Activated CD4-positive, alpha-beta T cell treated with anti-CD3 and anti-CD28 coated beads, Interleukin-10, Interleukin-2, amounts not matched to agents 100 ng/mL and 50 ng/mL, durations not matched to agents 16 hours and 8 hours (primary cell): ENCODE measurements around the gene C19orf25.

Source experiments
- DNase-seq: peaks from one replicate; pipeline ENCODE4 v3.0.0-alpha.2; 2020

C19orf25 gene

DNA sequence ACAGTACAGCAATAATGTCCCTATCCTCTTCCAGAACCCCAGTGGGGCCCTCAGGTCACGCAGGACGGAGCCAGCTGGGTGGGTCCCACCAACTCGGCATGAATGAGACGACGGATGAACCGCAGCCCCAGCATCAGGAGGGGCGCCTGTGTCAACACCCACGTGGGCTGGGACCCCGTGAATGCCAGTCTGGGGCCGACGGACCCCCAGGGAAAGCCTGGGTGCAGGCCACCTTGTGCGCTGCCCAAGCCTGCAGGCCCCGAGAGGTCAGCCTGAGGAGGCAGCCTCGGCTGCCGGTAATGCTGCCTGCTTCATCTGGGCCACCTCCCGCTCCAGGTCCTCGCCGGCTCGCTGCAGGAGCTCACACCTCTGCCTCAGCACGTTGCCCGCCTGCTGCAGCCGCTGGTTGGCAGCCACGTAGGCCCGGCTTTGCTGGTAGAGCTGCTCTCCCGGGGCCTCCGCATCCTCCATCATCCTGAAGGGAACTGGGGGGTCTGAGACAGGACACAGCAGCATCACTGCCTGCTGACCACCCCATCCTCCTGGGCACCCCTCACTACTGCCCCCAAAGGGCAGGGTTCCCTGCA is 4.2 kb downstream of the C19orf25 start:
- DNase-seq, result no peak

DNA sequence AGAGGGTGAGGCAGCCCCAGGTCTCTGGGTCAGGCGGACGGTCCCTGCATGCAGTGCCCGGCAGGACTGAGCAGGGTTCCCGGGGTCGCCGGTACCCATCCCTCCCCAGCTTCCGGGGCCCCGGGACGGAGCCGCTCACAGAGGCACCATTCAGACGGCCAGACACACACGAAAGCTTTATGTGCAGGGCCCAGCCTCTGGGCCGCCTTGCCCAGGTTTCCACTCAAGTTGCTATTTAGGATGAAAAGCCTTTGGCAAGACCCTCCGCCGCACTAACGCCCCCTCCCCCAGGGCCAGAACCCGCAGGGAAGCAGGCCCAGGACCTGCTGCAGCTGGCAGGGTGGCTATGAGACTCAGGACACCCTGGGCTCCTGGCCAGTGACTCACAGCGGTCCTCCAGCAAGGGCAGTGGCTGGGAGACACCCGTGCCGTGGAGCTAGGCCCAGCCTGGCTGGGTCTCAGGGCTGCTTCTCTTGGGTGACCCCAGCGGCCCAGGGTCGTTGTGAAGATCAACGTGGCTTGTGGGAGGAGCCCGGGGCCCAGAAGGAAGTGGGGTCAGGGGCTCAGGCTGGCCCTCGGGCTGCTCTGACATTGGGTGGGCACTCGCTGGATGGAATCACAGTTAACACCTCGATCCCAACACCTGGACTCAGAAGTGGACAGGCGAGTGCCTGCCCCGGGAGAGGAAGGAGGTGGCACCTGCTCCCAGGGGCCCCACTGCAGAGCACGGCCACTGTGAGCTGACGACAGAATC is 4.8 kb downstream of the C19orf25 start:
- DNase-seq, result no peak

DNA sequence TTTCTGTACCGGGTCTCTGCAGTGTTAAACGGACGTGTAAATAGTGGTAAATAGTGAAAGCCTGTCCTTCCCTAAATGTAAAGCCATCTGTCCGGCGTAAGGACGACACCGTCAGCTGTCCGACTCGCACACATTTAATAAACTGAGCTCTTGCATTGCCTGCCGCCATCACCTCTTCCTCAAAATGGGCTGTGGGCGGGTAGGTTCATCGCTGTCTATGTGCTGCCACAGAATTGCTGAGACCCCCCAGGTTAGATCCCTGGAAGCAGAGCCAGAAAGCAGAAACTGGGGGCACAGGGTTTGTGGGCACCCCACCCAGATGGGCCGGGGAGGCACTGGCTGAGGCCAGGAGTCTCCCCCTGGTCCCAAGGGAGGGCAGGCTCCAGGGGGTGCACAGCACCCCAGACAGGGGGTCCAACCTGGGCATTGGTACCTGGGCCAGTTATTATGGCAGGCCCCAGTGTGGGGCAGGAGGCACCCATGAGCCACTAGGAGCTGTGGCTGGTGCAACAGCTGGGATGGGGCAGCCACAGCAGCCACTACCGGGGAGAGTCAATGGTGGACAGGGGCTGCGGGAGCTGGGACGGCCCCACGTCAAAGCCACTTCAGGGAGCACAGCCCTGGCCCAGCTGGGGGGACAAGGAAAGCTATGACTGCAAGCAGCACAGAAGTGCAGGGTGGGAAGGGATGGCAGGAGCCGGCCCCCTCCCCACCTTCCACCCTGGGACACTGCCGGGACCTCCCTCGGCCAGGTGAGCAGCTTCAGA is 5.7 kb downstream of the C19orf25 start:
- no peak for DNase-seq

DNA sequence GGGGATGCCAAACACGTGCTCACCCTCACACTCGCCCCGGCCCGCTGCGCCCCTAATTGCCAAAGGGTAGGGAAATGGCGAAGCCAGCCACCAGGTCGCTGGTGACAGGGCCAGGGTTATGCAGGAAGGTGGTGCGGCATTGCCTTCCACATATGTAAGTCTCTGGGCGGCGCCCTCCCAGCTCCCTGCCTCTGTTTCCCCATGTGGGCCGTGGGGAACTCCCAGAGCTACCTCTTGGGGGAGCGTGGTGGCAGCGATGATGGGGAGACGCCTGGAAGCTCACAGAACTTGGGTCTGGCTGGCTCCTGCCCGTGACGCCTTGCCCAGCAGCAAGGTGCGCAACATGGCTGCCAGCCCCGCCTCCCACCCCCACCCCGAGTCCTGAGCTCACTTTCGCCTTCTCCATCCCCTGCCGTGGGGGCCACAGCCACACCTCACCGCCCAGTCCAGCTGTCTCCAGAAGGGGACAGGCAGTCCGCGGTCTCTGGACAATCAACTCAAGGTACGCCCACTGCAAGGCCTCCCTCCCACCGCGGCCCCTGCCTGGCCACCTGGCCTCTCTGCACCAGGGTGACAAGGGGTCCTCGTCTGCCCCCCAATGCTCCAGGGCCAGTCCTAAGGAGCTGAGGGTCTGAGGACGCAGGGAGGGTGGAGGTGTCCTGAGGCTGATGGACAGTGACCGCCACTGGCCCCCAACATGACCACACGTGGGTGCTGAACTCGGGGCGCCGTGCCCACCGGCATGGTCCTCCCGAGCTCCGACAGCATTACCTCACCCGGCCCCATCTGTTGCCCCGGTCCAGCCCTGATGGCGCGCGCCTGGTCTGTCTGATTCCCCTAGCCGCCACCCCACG is 6.6 kb downstream of the C19orf25 start:
- DNase-seq, result no peak

DNA sequence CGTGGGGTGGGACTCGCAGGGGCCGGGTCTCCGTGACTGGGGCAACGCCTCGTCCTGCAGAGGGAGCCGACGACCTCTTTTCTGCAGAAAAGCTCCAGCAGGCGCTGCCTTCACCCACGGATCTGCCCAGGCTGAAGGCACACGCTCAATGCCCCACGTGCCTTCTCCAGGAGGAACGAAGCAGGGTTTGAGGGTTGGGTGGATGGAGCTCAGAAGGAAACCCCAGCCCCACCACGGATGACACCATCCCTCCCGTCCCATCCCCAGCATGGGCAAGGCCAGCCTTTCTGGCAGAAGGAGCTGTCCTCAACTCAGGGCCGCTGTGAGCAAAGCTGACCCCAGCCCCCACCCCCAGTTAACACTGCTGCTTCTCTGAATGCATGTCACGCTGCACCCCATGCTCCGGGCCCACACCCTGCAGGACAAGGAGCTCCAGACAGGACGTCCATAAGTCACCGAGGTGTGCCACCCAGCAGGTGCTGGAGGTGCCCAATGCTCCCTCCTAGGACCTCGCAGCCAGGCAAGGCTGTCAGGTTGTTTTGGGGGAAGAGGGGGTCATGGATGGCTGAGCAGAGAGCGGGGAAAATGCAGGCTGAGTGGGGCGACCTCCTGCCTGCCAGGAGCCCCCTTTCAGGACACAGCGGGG is 7.4 kb downstream of the C19orf25 start:
- DNase-seq, result no peak

DNA sequence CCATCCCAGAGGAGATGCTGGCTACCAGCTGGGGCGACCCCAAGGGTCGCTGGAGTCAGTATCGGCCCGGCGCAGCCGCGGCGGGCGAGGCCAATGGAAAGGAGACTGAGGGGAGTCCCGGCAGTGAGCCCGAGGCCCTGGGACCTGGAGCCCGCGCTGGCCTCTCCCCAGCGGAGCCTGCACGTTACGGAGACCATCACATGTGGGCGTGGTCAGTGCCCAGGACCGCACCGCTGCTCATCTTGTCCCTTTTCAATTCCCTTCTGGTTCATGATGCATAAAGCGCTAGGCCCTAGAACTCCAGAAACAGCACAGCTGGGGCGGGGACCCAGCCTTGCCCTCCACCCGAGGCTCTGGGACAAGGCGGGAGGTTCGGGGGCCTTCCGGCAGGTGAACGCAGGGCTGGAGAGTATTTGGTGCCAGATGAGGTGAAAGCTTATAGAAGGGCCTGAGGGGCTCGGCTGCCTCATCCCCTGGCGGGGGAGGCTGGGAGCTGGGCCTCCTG is 8.0 kb downstream of the C19orf25 start:
- DNase-seq, result no peak

DNA sequence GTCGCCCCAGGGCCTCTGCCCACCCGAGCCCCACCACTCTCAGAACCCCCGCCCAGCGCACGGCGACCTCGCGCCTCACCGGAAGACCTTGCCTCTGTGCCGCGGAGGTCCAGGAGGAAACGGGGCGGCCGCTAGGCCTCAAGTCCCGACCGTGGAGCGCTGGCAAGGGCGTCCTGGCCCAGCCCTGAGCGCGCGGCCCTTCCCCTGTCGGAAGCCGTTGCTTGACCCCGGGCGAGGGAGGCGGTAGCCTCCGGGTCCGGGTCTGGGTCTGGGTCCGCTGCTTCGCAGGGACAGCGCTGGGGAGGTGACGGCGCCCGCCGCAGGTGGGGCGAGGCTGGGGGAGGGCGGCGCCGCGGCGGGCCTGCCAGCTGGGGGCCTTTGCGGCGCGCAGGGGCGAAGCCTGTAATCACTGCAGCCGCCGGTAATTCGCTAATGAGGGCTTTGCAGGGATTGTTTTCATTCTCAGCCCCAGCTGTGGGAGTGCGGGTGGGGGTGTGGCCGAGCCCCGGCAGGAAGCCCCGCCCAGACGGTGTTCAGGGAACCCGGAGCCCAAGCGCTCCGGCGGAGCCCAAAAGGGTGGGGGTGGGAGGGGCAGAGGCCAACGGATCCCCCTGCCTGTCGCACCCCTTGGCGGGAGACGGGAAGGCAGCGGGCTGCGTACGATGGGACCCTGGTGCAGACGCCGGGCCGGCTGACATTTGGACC is 8.6 kb downstream of the C19orf25 start:
- DNase-seq, result peak; percentile 78

DNA sequence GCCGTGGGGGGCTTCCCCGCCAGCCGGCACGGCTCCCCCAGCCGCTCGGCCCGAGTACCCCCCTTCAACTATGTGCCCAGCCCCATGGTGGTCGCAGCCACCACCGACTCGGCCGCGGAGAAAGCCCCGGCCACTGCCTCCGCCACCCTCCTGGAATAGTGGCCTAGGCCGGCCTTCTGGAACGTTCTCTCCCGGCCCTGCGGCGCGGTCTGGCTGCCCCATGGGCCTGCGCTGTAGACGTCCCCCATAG is 9.0 kb downstream of the C19orf25 start:
- no peak for DNase-seq

DNA sequence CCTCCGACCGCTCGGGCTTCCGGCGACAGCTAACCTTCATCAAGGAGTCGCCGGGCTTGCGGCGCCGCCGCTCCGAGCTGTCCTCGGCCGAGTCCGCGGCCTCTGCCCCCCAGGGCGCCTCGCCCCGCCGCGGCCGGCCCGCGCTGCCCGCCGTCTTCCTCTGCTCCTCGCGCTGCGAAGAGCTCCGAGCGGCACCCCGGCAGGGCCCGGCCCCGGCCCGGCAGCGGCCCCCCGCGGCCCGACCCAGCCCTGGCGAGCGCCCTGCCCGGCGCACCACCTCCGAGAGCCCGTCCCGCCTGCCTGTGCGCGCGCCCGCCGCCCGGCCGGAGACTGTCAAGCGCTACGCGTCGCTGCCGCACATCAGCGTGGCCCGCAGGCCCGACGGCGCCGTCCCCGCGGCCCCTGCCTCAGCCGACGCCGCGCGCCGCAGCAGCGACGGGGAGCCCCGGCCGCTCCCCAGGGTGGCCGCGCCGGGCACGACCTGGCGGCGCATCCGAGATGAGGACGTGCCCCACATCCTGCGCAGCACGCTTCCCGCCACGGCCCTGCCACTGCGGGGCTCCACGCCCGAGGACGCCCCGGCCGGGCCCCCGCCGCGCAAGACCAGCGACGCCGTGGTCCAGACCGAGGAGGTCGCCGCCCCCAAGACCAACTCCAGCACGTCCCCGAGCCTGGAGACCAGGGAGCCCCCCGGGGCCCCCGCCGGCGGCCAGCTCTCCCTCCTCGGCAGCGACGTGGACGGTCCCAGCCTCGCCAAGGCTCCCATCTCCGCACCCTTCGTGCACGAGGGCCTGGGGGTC is 9.6 kb downstream of the C19orf25 start:
- peak; percentile 48 for DNase-seq

DNA sequence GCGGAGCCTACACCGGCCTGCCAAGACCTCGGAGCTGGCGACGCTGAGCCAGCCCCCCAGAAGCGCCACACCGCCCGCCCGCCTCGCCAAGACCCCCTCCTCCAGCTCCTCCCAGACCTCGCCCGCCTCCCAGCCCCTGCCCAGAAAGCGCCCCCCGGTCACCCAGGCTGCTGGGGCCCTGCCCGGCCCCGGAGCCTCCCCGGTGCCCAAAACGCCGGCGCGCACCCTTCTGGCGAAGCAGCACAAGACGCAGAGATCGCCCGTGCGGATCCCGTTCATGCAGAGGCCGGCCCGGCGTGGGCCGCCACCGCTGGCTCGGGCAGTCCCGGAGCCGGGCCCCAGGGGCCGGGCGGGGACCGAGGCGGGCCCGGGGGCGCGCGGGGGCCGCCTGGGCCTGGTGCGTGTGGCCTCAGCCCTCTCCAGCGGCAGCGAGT is 10.2 kb downstream of the C19orf25 start:
- DNase-seq, result peak; percentile 55

DNA sequence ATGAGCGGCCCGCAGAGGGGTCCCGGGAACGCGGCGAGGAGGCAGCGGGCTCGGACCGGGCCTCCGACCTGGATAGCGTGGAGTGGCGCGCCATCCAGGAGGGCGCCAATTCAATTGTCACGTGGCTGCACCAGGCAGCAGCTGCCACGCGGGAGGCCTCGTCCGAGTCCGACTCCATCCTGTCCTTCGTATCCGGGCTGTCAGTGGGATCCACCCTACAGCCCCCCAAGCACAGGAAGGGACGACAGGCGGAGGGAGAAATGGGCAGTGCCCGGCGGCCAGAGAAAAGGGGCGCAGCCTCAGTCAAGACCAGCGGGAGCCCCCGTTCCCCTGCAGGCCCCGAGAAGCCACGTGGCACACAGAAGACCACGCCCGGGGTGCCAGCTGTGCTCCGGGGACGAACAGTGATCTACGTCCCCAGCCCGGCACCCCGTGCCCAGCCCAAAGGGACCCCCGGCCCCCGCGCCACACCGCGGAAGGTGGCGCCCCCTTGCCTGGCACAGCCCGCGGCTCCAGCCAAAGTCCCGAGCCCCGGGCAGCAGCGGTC is 10.7 kb downstream of the C19orf25 start:
- no peak for DNase-seq

DNA sequence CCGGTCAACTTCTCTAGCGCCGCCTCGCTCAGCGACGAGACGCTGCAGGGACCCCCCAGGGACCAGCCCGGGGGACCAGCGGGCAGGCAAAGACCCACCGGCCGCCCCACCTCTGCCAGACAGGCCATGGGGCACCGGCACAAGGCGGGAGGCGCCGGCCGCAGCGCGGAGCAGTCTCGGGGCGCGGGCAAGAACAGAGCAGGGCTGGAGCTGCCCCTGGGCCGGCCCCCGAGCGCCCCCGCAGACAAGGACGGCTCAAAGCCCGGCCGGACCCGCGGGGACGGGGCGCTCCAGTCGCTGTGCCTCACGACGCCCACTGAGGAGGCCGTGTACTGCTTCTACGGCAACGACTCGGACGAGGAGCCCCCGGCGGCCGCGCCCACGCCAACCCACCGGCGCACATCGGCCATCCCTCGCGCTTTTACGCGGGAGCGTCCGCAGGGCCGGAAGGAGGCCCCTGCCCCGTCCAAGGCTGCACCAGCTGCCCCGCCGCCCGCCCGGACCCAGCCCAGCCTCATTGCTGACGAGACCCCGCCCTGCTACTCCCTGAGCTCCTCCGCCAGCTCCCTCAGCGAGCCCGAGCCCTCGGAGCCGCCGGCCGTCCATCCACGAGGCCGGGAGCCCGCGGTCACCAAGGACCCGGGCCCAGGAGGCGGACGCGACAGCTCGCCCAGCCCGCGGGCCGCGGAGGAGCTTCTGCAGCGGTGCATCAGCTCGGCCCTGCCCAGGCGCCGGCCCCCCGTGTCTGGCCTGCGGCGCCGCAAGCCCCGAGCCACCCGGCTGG is 11.3 kb downstream of the C19orf25 start:
- no peak for DNase-seq

DNA sequence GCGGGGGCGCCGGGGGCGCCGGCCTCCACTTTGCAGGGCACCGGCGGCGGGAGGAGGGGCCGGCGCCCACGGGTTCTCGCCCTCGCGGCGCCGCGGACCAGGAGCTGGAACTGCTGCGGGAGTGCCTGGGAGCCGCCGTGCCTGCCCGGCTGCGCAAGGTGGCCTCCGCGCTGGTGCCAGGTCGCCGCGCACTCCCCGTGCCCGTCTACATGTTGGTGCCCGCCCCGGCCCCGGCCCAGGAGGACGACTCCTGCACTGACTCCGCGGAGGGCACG is 11.9 kb downstream of the C19orf25 start:
- DNase-seq, result no peak

DNA sequence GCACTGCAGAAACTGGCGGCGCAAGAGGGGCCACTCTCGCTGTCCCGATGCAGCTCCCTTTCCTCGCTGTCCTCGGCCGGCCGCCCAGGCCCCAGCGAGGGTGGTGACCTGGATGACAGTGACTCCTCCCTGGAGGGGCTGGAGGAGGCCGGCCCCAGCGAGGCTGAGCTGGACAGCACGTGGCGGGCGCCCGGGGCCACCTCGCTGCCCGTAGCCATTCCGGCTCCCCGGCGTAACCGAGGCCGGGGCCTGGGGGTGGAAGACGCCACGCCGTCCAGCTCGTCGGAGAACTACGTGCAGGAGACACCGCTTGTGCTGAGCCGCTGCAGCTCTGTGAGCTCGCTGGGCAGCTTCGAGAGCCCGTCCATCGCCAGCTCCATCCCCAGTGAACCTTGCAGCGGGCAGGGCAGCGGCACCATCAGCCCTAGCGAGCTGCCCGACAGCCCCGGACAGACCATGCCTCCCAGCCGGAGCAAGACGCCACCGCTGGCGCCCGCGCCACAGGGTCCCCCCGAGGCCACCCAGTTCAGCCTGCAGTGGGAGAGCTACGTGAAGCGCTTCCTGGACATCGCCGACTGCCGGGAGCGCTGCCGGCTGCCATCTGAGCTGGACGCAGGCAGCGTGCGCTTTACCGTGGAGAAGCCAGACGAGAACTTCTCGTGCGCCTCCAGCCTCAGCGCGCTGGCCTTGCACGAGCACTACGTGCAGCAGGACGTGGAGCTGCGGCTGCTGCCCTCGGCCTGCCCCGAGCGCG is 12.4 kb downstream of the C19orf25 start:
- DNase-seq, result no peak

DNA sequence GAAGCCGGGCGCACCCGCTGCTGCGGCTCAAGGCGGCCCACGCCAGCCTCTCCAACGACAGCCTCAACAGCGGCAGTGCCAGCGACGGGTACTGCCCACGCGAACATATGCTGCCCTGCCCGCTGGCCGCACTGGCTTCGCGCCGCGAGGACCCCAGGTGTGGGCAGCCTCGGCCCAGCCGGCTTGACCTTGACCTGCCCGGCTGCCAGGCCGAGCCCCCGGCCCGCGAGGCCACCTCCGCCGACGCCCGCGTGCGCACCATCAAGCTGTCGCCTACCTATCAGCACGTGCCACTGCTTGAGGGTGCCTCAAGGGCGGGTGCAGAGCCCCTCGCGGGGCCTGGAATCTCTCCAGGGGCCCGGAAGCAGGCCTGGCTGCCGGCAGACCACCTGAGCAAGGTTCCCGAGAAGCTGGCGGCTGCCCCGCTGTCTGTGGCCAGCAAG is 13.0 kb downstream of the C19orf25 start:
- DNase-seq, result no peak

DNA sequence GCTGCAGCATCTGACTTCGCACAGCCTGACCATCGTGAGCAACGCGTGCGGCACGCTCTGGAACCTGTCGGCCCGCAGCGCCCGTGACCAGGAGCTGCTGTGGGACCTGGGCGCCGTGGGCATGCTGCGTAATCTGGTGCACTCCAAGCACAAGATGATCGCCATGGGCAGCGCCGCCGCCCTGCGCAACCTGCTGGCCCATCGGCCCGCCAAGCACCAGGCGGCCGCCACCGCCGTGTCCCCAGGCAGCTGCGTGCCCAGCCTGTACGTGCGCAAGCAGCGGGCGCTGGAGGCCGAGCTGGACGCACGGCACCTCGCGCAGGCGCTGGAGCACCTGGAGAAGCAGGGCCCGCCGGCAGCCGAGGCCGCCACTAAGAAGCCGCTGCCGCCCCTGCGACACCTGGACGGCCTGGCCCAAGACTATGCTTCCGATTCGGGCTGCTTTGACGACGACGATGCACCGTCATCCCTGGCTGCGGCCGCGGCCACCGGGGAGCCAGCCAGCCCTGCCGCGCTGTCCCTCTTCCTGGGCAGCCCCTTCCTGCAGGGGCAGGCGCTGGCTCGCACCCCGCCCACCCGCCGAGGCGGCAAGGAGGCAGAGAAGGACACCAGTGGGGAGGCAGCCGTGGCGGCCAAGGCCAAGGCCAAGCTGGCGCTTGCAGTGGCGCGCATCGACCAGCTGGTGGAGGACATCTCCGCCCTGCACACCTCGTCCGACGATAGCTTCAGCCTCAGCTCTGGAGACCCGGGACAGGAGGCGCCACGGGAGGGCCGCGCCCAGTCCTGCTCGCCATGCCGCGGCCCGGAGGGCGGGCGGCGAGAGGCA is 13.6 kb downstream of the C19orf25 start:
- peak; percentile 54 for DNase-seq

DNA sequence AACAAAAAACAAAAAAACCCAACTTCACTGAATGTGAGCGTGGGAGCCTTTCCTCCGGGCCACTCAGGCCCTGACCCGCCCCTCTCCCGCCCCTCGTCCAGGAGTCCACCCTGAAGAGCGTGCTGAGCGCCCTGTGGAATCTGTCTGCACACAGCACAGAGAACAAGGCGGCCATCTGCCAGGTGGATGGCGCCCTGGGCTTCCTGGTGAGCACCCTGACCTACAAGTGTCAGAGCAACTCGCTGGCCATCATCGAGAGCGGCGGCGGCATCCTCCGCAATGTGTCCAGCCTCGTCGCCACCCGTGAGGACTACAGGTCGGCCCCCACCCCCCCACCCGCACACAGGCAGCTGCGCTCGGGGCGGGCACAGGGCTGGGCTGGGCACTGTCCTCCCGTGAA is 17.2 kb downstream of the C19orf25 start:
- DNase-seq, result no peak
